Measurements from ENCODE around the gene AUNIP.

GRCh38 chr1:25845664-25846063 is 13.6 kb downstream of the AUNIP start:
- TF ChIP-seq, protein P1, sequence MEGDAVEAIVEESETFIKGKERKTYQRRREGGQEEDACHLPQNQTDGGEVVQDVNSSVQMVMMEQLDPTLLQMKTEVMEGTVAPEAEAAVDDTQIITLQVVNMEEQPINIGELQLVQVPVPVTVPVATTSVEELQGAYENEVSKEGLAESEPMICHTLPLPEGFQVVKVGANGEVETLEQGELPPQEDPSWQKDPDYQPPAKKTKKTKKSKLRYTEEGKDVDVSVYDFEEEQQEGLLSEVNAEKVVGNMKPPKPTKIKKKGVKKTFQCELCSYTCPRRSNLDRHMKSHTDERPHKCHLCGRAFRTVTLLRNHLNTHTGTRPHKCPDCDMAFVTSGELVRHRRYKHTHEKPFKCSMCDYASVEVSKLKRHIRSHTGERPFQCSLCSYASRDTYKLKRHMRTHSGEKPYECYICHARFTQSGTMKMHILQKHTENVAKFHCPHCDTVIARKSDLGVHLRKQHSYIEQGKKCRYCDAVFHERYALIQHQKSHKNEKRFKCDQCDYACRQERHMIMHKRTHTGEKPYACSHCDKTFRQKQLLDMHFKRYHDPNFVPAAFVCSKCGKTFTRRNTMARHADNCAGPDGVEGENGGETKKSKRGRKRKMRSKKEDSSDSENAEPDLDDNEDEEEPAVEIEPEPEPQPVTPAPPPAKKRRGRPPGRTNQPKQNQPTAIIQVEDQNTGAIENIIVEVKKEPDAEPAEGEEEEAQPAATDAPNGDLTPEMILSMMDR (IDR thresholded peaks at IDR 0.05), result no peak
- no peak for TF ChIP-seq POLR2A (IDR thresholded peaks at IDR 0.05)

Measured in lower leg skin (tissue), 3 donors.